ENCODE data around the gene PDE9A.

The PDE9A gene

DNA sequence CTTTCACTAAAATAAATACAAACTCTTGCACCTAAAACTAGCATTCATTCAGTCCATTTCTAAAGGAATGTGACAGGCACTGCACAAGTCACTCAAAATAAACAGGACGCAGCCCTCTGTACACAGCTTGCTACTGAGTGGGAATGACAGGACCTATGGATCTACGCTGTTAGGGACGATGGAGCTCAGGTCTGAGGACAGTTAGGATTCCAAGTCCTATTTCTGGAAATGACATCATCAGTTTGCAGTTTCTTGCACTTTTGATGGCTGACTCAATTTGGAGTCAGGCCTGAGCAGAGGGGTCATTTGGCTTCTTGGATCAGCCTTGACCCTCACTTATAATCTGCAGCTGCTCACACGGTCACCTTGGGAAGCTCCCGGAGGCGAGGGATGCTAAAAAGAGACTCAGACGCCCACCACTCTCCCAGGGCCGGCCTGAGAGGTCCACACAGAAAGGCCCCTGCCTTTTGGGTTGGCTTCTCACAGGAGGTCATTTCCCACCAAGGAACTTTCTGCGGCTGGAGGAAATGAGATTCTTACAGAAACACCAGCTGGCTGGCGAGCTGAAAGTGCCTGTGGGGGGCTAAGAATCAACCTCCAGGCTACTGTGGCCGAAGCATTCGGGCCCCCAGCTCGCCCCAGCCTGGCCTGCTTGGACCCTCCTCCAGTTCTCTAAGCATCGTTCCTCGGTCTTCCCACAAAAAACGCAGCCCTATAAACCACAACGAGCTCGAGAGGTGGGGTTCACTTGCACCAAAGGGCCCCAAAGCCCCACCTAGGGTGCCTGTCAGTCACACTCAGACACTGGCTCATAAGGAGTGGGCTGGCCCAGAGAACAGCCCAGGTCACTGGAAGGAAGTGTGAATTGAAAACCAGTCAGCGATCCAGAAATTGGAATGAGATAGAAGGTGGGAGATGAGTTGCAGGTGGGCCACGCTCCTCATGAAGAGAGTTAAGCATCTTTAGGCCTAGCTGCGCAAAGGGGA is 8.9 kb upstream of the PDE9A start:
- DNase-seq: no peak

DNA sequence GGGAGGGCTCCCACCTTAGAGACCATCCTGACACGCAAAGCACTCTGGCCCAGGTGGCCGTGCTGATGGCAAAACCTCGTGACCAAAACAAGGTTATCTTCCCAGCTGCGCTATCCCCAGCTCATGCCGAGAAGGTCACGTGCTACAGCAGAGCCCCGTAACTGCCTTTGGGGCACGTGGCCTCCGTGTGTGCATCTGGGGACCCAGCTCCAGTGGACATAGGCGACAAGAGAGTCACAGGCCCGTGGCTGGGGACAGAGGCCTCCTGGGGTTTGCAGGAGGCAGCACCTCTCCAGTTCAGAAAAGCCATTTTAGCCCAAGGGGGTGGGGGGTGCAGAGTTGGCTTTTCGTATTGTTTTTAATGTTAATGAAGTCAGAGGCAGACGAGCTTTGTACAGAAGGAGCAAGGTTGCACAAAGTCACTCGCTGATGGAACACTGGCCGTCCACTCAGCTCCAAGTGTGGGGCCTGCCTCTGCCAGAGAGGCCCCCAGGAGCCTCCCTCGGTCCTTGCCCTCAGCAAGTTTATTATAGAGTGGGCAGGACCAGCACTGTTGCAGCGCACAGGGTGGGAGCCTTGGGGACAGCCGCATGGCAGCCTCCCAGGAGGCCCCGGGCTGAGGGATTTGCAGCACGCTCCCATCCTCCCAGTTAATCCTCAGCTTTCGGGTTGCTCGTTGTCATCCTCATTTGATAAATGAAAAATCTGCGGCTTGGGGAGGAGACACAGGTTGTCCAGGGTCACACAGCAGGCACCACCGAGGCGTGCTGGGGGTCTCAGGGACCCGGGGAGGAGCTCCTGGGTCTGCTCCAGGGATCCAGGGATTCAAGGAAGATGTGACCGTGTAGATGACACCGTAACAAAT is 8.0 kb upstream of the PDE9A start:
- no peak for DNase-seq

- no peak for DNase-seq
Measured at GRCh38 chr21:42646076-42646825, 7.2 kb upstream of the PDE9A start.

- DNase-seq: no peak
Measured at GRCh38 chr21:42646836-42647235, 6.6 kb upstream of the PDE9A start.

- no peak for DNase-seq
Measured at GRCh38 chr21:42648606-42649005, 4.8 kb upstream of the PDE9A start.

GRCh38 chr21:42649122-42650032 is 4.0 kb upstream of the PDE9A start:
- no peak for DNase-seq

DNA sequence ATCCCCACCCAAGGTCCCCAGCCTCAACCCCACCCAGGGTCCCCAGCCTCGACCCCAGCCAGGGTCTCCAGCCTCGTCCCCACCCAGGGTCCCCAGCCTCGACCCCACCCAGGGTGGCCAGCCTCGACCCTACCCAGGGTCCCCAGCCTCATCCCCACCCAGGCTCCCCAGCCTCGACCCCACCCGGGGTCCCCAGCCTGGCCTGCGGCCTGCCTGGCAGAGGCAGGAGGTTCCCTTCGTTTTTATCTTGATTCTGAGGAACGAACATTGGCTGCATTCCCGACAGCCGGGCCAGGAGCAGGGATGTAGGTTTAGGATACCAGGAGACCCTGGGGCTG is 3.4 kb upstream of the PDE9A start:
- no peak for DNase-seq

- DNase-seq: no peak
Measured at GRCh38 chr21:42650441-42651421, 2.7 kb upstream of the PDE9A start.

- no peak for DNase-seq
Measured at GRCh38 chr21:42651515-42652401, 1.7 kb upstream of the PDE9A start.

GRCh38 chr21:42652527-42653230 is 742 bp upstream of the PDE9A start:
- DNase-seq: no peak

DNA sequence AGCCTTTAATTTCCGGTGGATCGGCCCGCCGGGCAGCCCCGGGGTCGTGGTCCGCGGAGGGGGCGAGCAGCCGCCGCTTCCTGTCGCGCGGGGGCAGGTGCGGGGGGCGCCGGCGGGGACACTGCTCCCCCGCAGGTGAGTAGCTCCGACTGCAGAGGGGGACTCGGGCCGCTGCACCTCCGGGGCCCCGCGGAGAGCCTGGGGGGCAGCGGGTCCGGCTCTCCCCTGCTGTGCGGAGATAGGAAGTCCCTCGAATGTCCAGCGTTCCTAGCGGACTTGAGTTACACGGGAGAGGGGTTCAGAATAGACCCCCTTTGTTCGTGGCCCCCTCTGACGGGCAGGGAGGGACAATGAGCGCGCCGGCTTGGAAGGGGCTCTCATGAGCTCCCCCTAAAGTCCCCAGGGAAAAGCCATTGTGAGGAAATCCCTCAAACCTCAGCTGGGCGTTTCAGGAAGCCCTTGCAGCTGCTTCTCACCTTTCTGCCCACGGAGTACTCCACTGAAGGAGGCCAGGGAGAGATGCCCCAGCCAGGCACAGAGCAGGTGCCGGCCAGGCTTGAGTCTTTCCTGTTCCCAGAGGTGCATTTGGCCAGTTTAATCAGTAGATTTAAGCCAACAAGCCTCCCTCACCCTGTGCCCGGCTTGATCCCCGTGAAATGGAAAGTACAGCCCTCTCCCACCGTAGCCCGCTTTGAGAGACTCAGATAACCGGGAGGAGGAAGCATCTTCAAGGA is 925 bp downstream of the PDE9A start:
- DNase-seq: no peak

GRCh38 chr21:42654913-42655795 is 1.7 kb downstream of the PDE9A start:
- no peak for DNase-seq

DNA sequence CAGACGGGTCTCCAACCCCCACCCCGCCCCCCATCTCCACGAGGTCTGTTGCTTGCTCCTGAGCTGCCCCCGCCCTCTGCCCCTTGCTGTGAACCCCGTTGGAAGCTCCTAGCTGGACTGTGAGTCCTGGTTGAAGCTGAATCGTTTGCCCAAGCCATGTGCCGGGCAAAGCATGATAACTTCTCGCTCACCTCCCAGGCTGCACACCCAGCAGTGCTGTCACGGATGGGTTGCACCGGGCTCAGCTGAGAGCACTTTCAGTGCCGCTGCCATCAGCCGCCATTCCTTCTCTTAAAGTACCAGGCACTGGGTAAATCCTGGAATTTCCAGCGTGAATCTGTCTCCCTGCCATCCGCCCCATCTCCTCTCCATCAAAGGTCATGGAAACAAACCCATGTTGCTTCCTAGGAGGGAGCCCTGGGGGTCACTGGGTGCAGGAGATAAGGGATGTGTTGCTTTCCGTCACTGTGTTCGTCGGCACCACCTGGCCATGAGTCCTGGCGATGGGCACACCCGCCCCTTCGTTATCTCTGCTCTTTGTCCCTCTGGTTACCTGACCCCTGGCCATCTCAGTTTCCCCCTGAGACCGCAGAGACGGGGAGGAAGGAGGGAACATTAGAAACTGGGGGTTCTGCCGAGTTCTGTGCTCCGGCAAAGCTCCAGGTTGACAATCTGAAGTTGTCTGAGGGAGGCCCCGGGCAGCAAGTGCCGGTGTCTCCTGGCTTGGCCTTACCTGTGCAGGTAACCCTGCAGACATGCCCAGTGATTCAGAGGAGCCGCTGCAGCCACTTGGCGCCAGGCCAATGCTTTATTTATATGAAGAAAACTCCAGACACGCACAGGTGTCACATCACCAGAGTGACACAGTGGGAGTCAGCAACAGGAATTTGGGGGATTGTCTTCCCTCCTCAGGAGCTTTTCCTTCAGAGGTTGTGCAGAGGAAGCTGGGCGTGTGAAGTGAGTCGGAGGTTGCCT is 2.7 kb downstream of the PDE9A start:
- no peak for DNase-seq

DNA sequence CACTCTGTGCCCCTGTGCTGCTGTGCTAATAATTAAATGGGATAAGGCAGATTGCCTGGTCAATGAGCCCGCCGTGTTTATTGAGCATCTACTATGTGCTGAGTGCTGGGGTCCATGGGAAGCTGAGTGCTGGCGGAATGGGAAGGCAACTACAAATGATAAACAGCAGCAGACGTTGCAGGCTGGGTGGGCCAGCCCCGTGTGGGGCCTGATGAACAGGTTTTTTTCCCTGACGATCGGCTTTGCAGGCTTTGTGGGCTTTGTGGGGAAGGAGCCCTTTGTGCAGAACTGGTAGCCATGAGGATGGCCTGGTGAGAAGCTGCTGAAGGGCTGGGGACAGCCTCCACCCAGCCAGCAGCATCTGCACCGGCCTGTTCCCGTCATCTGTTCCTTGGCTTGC is 3.5 kb downstream of the PDE9A start:
- DNase-seq: no peak

DNA sequence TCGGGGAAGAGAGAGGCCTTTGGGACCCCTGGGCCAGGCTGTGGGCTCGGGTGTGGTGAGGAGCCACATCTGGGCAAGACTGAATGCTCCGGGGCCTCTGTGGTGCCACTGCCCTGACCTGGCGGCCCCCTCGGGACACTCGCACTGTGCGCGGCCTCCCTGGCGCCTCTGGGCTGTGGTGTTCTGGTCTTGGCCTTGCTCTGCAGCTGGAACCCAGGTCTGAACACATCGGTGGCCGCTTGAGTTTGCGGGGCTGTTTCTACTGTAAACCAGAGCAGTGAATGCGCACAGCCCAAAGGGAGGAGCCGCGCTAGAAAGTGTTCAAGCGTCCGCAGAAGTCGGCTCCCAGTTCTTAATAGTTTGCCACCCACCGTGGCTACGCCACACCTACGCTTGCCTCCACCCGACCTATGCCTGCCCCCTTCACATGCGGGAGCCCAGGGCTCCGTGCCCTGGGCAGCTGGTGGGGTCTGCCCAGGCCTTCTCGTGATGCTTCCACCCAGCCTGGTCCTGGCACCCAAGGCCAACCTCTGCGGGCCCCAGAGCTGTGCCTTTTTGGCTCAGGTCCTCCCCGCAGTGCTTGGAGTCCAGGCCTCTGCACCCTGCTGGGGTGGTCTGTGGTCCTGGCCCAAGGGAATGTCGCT is 4.4 kb downstream of the PDE9A start:
- no peak for DNase-seq

Measured in activated gamma-delta T cell (primary cell).